GM12865 (cell line): Measurements from ENCODE around the gene OR2G2.

ENCODE experiments used
- DNase-seq: peaks from one replicate; pipeline ENCODE4 v3.0.0; 2010; ENCODE audit warnings: low read depth
- H3K4me3 ChIP-seq: 2 replicates; pipeline ENCODE4 v1.5.1; 2011; ENCODE audit warnings: mild to moderate bottlenecking, low read depth, low read length, control low read depth
- TF ChIP-seq, protein P1 (sequence below): IDR thresholded peaks from 2 replicates; pipeline ENCODE4 v1.5.1; 2011; ENCODE audit warnings: low read length, control low read depth, low read depth, inconsistent platforms; ENCODE audit not compliant: insufficient read depth; ENCODE audit errors: missing control alignments

Gene OR2G2

DNA sequence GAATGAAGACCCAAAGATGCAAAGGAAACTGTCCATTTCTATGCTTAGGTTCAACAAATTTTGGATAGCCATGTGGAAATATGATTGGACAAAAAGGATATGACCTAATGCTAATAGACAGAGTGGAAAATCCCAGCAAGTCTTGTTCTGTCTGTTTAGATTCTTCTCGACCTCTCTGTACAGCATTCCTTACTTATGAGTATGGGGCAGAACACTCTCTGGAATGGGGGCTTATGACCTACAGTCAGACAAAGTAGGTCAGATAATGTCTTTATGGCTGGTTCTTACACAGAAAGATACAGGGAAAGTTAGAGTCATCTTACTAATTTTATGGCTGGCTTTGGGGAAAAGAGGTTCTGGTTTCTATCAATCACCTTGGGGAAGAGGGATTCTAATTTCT is 36.4 kb upstream of the OR2G2 start:
- no peak for DNase-seq
- TF ChIP-seq, protein P1, sequence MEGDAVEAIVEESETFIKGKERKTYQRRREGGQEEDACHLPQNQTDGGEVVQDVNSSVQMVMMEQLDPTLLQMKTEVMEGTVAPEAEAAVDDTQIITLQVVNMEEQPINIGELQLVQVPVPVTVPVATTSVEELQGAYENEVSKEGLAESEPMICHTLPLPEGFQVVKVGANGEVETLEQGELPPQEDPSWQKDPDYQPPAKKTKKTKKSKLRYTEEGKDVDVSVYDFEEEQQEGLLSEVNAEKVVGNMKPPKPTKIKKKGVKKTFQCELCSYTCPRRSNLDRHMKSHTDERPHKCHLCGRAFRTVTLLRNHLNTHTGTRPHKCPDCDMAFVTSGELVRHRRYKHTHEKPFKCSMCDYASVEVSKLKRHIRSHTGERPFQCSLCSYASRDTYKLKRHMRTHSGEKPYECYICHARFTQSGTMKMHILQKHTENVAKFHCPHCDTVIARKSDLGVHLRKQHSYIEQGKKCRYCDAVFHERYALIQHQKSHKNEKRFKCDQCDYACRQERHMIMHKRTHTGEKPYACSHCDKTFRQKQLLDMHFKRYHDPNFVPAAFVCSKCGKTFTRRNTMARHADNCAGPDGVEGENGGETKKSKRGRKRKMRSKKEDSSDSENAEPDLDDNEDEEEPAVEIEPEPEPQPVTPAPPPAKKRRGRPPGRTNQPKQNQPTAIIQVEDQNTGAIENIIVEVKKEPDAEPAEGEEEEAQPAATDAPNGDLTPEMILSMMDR, result no peak
- no peak overlapping the region for H3K4me3 ChIP-seq

DNA sequence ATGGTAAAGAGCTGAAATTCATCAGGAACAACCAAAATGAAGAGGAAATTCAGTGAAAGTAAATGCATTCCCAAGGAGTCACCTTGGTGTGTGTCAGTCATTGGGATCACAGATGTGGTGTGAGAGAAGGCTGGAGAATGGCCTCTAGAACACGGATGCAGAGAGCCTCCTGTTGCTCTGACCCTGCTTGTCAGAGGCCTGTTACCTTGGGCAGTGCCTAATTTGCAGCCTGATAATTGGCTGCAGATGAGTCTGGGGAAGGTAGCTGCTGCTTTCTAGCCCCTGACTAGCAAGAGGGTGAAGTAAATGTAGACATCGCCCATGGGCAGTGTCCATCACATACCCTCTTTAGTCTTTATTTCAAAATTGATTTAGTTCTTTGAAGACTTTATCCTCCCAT is 35.9 kb upstream of the OR2G2 start:
- TF ChIP-seq, protein P1, result no peak
- no peak overlapping the region for H3K4me3 ChIP-seq

DNA sequence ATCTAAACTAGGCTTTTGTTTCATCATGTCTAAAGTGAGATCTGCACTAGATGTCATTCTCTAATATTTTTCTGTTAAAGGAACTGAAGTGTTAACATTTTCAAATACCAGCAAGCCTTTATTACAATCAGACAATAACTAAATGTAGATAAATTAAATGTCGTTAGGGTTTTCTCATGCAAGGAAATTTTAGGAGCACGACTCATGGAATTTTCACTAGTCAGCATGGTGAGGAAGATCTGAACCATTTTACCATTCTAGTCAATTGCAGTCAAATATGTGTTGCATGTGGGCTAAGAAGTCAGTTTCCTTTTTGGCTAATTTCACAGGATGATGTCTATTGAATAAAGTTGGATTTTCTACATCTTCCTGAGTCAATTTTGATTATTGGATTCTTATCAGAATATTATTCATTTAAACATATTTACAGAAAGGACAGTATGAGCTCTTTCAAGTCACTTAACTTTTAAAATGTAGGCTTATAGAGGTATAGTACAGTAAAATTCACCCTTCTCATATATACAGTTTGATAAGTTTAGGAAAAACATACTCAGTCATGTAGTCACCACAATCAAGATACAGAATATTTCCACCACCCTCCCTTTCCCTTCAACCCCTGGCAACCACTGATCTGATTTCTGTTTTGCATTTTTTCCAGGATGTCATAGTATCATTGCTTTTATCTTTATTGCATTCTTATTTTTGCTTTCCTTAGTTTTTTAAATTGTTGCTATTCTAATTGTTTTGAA is 30.1 kb upstream of the OR2G2 start:
- TF ChIP-seq, protein P1, result no peak
- no peak overlapping the region for H3K4me3 ChIP-seq
- no peak for DNase-seq

More for the DNA sequence above, 35.9 kb upstream of the OR2G2 start:
- no peak for DNase-seq

DNA sequence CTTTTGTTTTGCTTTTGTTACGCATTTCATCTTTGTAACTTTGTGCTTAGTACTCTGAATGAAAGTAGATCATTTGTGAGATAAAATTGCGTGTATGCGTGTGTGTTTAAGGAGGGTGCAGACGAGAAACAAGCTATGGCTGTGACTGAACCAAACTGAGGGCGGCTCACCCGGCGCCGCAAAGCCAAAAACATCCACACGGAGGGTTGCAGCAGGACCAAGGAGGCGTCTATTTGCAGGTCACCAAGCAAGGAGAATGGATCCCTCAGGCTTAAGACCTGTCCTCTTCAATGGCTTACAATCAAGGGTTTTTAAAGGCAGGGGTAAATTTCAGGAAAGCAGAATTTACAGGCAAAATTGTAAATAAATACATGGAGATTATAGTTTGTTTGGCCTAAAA is 26.4 kb upstream of the OR2G2 start:
- DNase-seq, result no peak
- no peak overlapping the region for H3K4me3 ChIP-seq
- TF ChIP-seq, protein P1, result no peak

DNA sequence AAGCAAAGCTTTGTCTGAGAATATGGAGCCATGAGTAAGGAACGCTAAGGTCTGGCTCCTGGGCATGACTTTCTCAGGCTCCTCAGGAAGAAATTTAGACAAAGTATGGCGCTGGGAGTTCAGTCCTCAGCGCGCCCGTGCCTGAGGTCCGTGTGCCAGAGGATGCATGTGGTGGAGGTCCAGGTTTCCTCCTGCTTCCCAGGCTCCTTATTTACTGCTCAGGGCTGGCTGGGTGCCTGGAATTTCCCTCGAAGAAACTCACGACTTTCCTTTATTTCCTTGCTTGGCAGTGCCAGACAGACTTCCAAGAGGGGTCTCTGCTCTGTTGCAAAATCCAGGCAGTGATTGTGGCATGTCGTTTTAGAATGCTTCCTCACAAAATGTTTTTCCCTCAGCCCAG is 26.0 kb upstream of the OR2G2 start:
- no peak for DNase-seq
- H3K4me3 ChIP-seq, result no peak overlapping the region
- TF ChIP-seq, protein P1, result no peak

DNA sequence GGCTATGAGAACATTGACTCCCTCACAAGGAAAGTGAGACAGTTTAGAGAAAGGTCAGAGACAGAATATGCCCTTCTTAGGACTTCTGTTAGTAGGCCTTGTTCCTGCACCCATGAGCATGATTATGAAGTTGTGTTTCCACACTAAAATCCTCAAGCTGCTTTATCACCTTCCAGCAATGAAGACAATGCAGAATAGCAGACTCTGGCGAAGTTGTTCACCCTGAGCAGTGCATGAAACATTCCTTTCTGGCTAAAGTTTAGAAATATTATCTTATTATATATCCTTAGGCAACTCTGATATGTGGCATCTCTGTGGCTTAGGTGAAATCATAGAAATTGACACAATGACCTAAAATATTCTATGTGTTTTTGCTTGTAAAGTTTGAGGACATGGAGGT is 13.9 kb upstream of the OR2G2 start:
- no peak overlapping the region for H3K4me3 ChIP-seq
- no peak for DNase-seq
- TF ChIP-seq, protein P1, result no peak

DNA sequence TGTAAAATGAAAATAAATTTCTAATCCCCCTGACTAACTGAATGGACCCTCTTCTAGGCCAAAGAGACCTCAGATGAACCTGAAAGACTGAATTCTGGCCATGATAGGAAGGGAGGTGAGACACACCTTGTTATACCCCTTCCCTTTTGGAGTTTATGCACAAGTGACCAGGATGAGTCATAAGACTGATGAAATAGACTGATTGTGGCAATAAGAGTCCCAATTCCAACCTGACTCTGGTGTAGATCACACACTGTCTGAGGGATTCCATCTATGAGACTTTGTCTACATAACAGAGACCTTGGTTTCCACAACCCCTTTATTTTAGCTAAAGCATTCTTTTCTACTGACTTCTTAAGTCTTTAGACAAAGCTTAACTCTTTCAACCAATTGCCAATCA is 13.5 kb upstream of the OR2G2 start:
- DNase-seq, result no peak
- TF ChIP-seq, protein P1, result no peak
- no peak overlapping the region for H3K4me3 ChIP-seq
